Neural cell (in vitro differentiated cells): Measurements from ENCODE around the gene SLC5A9. TPM values are rescaled to one million over a fixed set of nuclear protein-coding genes. Genes with fewer than 3 reads are reported as not detected.

Experiments
- H2AFZ ChIP-seq: fragments of 200-600, 300-800 bp; sonication (generic), shearing (Covaris generic); 2 replicates; pipeline ENCODE4 v1.6.0; 2014; ENCODE audit warnings: low read depth, mild to moderate bottlenecking, antibody characterized with exemption, low read length, moderate library complexity
- H3F3A ChIP-seq: fragments of 200-600 bp; shearing (Covaris generic); 2 replicates; pipeline ENCODE4 v1.6.1; 2016; ENCODE audit warnings: mild to moderate bottlenecking, moderate library complexity, mixed read lengths, antibody characterized with exemption, low read length; ENCODE audit not compliant: insufficient read depth, poor library complexity, severe bottlenecking
- H3K27ac ChIP-seq: fragments of 200-600, 300-800 bp; sonication (generic), shearing (Covaris generic); 2 replicates; pipeline ENCODE4 v1.5.1; 2014; ENCODE audit warnings: mild to moderate bottlenecking, low read length, moderate library complexity
- H3K27me3 ChIP-seq: fragments of 300-800, 200-600 bp; sonication (generic), shearing (Covaris generic); 2 replicates; pipeline ENCODE4 v1.6.0; 2014; ENCODE audit warnings: mild to moderate bottlenecking, low read depth, low read length, moderate library complexity; ENCODE audit not compliant: insufficient read depth
- H3K36me3 ChIP-seq: fragments of 300-800, 200-600 bp; sonication (generic), shearing (Covaris generic); 2 replicates; pipeline ENCODE4 v1.5.1; 2014; ENCODE audit warnings: mild to moderate bottlenecking, antibody characterized with exemption, low read length, moderate library complexity; ENCODE audit not compliant: insufficient read depth
- H3K4me2 ChIP-seq: fragments of 300-800, 200-600 bp; sonication (generic), shearing (Covaris generic); 2 replicates; pipeline ENCODE4 v1.6.0; 2014; ENCODE audit warnings: mild to moderate bottlenecking, low read length
- H3K4me3 ChIP-seq: fragments of 300-800, 200-600 bp; sonication (generic), shearing (Covaris generic); 2 replicates; pipeline ENCODE4 v1.5.1; 2014; ENCODE audit warnings: mild to moderate bottlenecking, low read length, moderate library complexity
- H3K79me2 ChIP-seq: fragments of 200-600 bp; shearing (Covaris generic); replicated peaks from 2 replicates; pipeline ENCODE4 v1.6.0; 2014; ENCODE audit warnings: mild to moderate bottlenecking, low read length, moderate library complexity; ENCODE audit not compliant: insufficient read depth
- H3K9ac ChIP-seq: fragments of 300-800, 200-600 bp; sonication (generic), shearing (Covaris generic); 2 replicates; pipeline ENCODE4 v1.6.1; 2016; ENCODE audit warnings: mild to moderate bottlenecking, low read length, mixed read lengths
- H3K9me2 ChIP-seq: fragments of 200-600 bp; shearing (Covaris generic); 2 replicates; pipeline ENCODE4 v1.6.1; 2016; ENCODE audit warnings: mild to moderate bottlenecking, low read length, mixed read lengths; ENCODE audit not compliant: insufficient read depth
- H3K9me3 ChIP-seq: fragments of 200-600, 300-800 bp; sonication (generic), shearing (Covaris generic); 2 replicates; pipeline ENCODE4 v1.6.1; 2016; ENCODE audit warnings: mild to moderate bottlenecking, mixed run types, low read length, moderate library complexity, mixed read lengths
- H4K20me1 ChIP-seq: fragments of 200-600 bp; shearing (Covaris generic); 2 replicates; pipeline ENCODE4 v1.6.1; 2016; ENCODE audit warnings: mild to moderate bottlenecking, mixed run types; ENCODE audit not compliant: insufficient read depth
- CTCF ChIP-seq: fragments of 450-650 bp; IDR thresholded peaks from 2 replicates; pipeline ENCODE4 v1.5.1; 2014; ENCODE audit warnings: antibody characterized with exemption, mild to moderate bottlenecking, moderate library complexity; ENCODE audit not compliant: poor library complexity, severe bottlenecking
- EP300 ChIP-seq: fragments of 450-650 bp; conservative IDR thresholded peaks from 2 replicates; pipeline ENCODE4 v1.6.1; 2014; ENCODE audit warnings: antibody characterized with exemption, mild to moderate bottlenecking, moderate library complexity; ENCODE audit not compliant: poor library complexity, severe bottlenecking
- EZH2 ChIP-seq: fragments of 200-600, 300-800 bp; shearing (Covaris generic), sonication (generic); IDR thresholded peaks from 2 replicates; pipeline ENCODE4 v1.6.1; 2014; ENCODE audit warnings: antibody characterized with exemption, low read length, borderline replicate concordance, mild to moderate bottlenecking; ENCODE audit not compliant: insufficient read depth, poor library complexity, severe bottlenecking
- MXI1 ChIP-seq: fragments of 450-650 bp; conservative IDR thresholded peaks from 2 replicates; pipeline ENCODE4 v1.6.1; 2014; ENCODE audit warnings: antibody characterized with exemption, mild to moderate bottlenecking; ENCODE audit not compliant: poor library complexity, severe bottlenecking
- POLR2AphosphoS5 ChIP-seq: IDR thresholded peaks from 2 replicates; pipeline ENCODE4 v1.6.1; 2012
- RAD21 ChIP-seq: fragments of 450-650 bp; conservative IDR thresholded peaks from 2 replicates; pipeline ENCODE4 v1.6.1; 2014; ENCODE audit warnings: antibody characterized with exemption, mild to moderate bottlenecking, moderate library complexity
- REST ChIP-seq: IDR thresholded peaks from 2 replicates; pipeline ENCODE4 v1.6.1; 2012; ENCODE audit warnings: borderline replicate concordance
- SMC3 ChIP-seq: fragments of 450-650 bp; conservative IDR thresholded peaks from 2 replicates; pipeline ENCODE4 v1.6.1; 2014; ENCODE audit warnings: antibody characterized with exemption, mild to moderate bottlenecking, moderate library complexity; ENCODE audit not compliant: poor library complexity
- TAF1 ChIP-seq: IDR thresholded peaks from 2 replicates; pipeline ENCODE4 v1.6.1; 2012; ENCODE audit warnings: low read depth
- polyA plus RNA-seq: library from polyadenylated mRNA; depleted of rRNA; stranded (reverse); fragments of >200 nt; gene quantifications from 2 replicates; pipeline ENCODE4 v1.2.3, GENCODE V29; 2014

The SLC5A9 gene
- polyA plus RNA-seq, 1 donor from 2014 or later, result not detected

- H3F3A ChIP-seq, result no peaks in the 10 kb centered on the region
- peak overlapping the region; percentile 26 for H3K4me3 ChIP-seq
- no peaks in the 10 kb centered on the region for H3K79me2 ChIP-seq
- no peaks in the 10 kb centered on the region for H4K20me1 ChIP-seq
- no peak overlapping the region for H3K9ac ChIP-seq
- H3K27me3 ChIP-seq, result no peaks in the 10 kb centered on the region
- no peak overlapping the region for H3K4me2 ChIP-seq
- no peak overlapping the region for H2AFZ ChIP-seq
- TF ChIP-seq SMC3 (no peak), MXI1 (no peak), EZH2 (no peak), REST (no peak), TAF1 (no peak), POLR2AphosphoS5 (no peak), CTCF (no peak), RAD21 (no peak), EP300 (no peak)
- no peaks in the 10 kb centered on the region for H3K9me3 ChIP-seq
- no peaks in the 10 kb centered on the region for H3K36me3 ChIP-seq
- no peaks in the 10 kb centered on the region for H3K9me2 ChIP-seq
- peak overlapping the region; percentile 59 for H3K27ac ChIP-seq
These were observed 40.7 kb upstream of the SLC5A9 start for GRCh38 chr1:48181669-48182367.

GRCh38 chr1:48182439-48182838 is 40.1 kb upstream of the SLC5A9 start:
- H3K9me2 ChIP-seq, result no peaks in the 10 kb centered on the region
- TF ChIP-seq MXI1 (no peak), POLR2AphosphoS5 (peak; percentile 65), EP300 (peak; percentile 79), REST (peak; percentile 70)

More at GRCh38 chr1:48182439-48182838, 40.1 kb upstream of the SLC5A9 start:
- no peaks in the 10 kb centered on the region for H3F3A ChIP-seq
- H3K27ac ChIP-seq, result peak overlapping the region; percentile 59
- H3K79me2 ChIP-seq, result no peaks in the 10 kb centered on the region
- H3K9me3 ChIP-seq, result no peaks in the 10 kb centered on the region
- H2AFZ ChIP-seq, result no peak overlapping the region
- H3K9ac ChIP-seq, result no peak overlapping the region
- H3K4me3 ChIP-seq, result peak overlapping the region; percentile 26
- H3K4me2 ChIP-seq, result no peak overlapping the region
- no peaks in the 10 kb centered on the region for H3K27me3 ChIP-seq
- H3K36me3 ChIP-seq, result no peaks in the 10 kb centered on the region
- no peaks in the 10 kb centered on the region for H4K20me1 ChIP-seq
